AG10803 (cell line): ENCODE measurements around the gene CRY2.

Source experiments
- DNase-seq: peaks from one replicate; pipeline ENCODE4 v3.0.0; 2010; ENCODE audit warnings: low read depth
- H3K4me3 ChIP-seq: 2 replicates; pipeline ENCODE4 v1.5.1; 2011; ENCODE audit warnings: mild to moderate bottlenecking, low read length, control low read depth
- TF ChIP-seq, protein P1 (sequence below): conservative IDR thresholded peaks from 2 replicates; pipeline ENCODE4 v1.5.1; 2011; ENCODE audit warnings: mild to moderate bottlenecking, low read length, control low read depth, inconsistent platforms

Gene CRY2

DNA sequence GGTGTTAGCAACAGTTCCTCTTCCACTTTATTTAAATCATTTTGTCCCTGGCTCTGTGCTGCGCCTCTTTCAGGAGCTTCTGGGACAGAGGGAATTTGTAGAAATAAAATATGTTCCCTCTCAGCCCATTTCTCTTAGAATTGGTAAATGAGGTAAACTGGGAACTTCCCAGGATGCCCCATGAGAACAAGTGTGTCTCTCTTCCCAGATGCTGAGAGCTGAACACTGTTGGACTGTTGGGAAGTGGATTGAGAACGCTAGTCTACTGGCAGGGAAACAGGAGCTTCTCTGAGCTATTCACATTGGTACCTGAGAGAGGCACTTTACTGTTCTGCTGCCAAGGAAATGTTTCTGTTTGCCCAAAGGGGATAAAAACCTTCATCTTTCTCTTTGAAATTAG lies 4.0 kb downstream of the CRY2 start:
- DNase-seq, result no peak
- H3K4me3 ChIP-seq, result no peak overlapping the region
- TF ChIP-seq, protein P1, sequence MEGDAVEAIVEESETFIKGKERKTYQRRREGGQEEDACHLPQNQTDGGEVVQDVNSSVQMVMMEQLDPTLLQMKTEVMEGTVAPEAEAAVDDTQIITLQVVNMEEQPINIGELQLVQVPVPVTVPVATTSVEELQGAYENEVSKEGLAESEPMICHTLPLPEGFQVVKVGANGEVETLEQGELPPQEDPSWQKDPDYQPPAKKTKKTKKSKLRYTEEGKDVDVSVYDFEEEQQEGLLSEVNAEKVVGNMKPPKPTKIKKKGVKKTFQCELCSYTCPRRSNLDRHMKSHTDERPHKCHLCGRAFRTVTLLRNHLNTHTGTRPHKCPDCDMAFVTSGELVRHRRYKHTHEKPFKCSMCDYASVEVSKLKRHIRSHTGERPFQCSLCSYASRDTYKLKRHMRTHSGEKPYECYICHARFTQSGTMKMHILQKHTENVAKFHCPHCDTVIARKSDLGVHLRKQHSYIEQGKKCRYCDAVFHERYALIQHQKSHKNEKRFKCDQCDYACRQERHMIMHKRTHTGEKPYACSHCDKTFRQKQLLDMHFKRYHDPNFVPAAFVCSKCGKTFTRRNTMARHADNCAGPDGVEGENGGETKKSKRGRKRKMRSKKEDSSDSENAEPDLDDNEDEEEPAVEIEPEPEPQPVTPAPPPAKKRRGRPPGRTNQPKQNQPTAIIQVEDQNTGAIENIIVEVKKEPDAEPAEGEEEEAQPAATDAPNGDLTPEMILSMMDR, result no peak

DNA sequence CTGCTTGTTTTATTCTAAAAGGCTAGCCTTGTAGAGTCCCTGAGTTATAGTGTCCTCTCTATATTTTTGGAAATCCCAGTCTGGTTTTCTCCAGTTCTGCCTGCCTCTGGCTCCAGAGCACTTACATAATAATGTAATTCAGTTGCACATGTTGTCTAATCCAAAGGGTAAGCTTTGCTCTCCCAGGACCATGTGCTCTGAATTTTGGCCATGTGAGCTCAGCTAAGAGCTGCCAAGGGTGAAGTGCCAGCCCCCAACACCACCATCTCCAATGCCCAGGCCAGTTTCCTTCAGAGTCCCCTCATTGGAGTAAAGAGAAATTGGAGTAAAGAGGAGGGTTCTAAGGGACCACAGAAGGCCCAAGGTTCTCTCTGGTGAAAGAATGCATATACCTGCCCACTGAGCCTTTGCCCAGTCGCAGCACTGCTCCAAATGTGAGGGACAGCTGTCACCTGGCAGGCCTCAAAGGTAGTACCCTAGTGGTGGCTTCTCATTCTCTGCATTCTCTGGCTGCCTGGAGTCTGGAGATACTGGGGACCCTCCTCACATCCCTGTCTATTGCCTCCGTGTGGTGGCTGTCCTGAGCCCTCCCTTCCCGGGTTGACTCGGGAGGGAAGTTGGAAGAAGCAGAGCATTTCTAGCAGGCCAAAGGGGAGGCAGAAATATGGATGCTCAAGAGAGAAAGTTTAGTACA lies 4.9 kb downstream of the CRY2 start:
- TF ChIP-seq, protein P1, result no peak; the same call in 1 of the 2 replicates
- peak; percentile 57 for DNase-seq
- no peak overlapping the region for H3K4me3 ChIP-seq

DNA sequence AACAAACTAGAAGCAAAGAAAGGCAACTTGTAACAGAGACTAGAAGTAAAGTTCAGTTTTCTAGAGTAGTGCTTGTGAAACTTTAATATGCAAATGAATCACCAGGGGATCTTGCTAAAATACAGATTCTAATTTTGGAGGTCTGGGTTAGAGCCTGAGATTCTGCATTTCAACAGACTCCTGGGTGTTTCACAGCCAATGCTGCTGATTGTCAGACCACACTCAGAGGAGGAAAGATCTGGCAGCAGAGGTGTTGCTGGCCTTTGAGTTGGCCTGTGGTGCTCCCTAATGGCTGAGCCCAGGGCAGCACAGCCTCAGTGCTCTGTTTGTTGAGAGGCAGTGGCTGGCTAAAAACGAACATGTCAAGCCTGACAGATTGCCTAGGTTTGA lies 5.4 kb downstream of the CRY2 start:
- DNase-seq, result no peak
- no peak overlapping the region for H3K4me3 ChIP-seq

DNA sequence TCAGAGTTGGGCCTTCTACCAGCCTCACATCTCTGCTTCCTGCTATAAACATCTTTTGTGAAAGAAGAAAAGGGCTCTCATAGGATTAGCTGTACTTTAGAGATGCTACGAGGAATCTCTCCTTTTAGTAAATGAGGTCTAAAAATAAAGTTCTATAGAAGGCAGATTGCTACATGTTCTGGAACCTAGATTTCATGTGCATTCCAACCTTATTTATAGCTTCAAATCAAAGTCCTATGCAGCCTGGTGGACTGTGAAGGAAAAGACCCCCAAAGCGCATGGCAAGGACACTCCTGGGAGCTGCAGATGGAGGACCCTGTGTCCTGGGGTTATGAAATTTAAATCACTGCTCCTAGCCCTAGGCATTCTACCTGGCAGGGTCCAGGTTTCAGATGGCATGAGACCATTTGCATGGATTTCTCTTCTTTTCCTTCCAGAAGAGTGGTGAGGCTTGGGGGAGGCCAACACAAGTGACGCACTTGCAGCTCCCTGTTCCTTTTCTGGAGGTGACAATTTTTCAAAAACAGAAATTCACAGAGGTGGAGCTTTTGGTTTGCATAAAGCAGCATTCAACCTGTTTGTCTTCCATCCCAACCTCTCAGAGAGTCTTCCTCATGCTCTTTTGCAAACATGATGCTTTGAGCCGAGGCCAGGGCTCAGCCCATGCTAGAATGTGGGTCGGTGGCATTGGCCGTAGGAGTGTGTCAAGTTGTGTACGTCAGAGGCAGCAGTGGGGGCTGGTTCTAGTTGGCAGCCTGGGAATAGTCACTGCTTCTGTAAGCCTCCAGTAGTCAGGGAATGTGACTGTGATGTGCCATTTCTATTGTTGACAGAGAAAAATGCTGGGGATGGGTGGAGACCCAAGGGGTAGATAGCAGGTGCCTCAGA lies 6.3 kb downstream of the CRY2 start:
- H3K4me3 ChIP-seq, result no peak overlapping the region
- TF ChIP-seq, protein P1, result no peak

More for the DNA sequence above, 5.4 kb downstream of the CRY2 start:
- TF ChIP-seq, protein P1, result no peak

DNA sequence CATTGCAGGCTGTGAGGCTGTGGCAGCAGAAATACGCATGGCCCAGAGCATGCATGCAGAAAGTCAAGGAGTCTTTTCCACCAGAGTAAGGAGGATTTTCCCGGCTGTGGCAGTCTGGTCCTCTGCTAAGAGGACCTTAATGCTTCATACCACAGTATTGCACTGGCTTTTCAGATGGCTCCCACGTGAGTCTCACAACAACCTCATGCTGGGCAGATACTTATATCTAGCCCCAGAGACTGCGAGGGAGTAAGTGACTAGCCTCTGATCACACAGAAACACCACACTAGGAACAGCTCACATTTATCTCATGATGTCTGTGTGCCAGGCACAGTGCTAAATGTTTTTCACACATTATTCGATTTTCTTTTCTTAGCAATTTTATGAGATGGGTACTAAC lies 8.0 kb downstream of the CRY2 start:
- no peak overlapping the region for H3K4me3 ChIP-seq
- peak; percentile 64 for DNase-seq
- TF ChIP-seq, protein P1, result no peak

More for the DNA sequence above, 6.3 kb downstream of the CRY2 start:
- no peak for DNase-seq

DNA sequence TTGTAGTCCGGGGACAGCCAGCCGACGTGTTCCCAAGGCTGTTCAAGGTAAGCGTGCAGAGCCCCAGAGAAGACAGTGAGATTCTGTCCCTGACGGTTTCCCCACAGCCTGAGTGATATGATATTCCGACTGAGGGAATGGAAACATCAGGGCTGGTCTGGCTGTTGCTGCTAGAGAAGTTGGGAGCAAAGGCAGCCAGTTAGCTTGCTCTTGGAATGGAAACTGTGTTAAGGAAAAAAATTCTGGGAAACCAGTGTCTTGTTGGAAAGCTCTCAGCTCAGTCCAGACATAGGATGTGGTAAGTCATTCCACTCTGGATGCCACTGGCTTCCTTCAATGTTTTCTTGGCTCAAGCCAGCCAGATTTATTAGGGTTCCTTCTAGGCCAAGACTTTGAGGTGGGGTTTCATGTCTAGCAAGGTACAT lies 8.8 kb downstream of the CRY2 start:
- TF ChIP-seq, protein P1, result no peak
- H3K4me3 ChIP-seq, result no peak overlapping the region
- DNase-seq, result peak; percentile 97
